Measurements from ENCODE around the gene INHBE. TPM values are rescaled to one million over a fixed set of nuclear protein-coding genes. Genes with fewer than 3 reads are reported as not detected.

The INHBE gene
- total RNA-seq, 1 donor from 2014 or later = 18.0 TPM

- Mint-ChIP-seq H3K36me3 (ENCODE audit: unreplicated experiment) (no peaks in the 10 kb centered on the region), H3K4me3 (ENCODE audit: unreplicated experiment) (peak overlapping the region; percentile 93), H3K9me3 (ENCODE audit: unreplicated experiment) (peaks cover 17% of the 10 kb centered on the region), H3K4me1 (ENCODE audit: low read depth, unreplicated experiment) (peaks cover 29% of the 10 kb centered on the region), H3K27ac (ENCODE audit: unreplicated experiment) (peak overlapping the region; percentile 92), H3K27me3 (ENCODE audit: unreplicated experiment) (peaks cover 21% of the 10 kb centered on the region)
- no peak for DNase-seq
- no peak for TF ChIP-seq CTCF (IDR thresholded peaks at IDR 0.05; ENCODE audit: partially characterized antibody, unreplicated experiment)
These were observed 3.6 kb downstream of the INHBE start for GRCh38 chr12:57458665-57459054.

- peaks cover 17% of the 10 kb centered on the region for H3K9me3 Mint-ChIP-seq (ENCODE audit: unreplicated experiment)
- H3K4me3 Mint-ChIP-seq (ENCODE audit: unreplicated experiment) = peak overlapping the region; percentile 93
- peak; percentile 97 for DNase-seq
- peak overlapping the region; percentile 92 for H3K27ac Mint-ChIP-seq (ENCODE audit: unreplicated experiment)
- peaks cover 21% of the 10 kb centered on the region for H3K27me3 Mint-ChIP-seq (ENCODE audit: unreplicated experiment)
- peak; percentile 91 for TF ChIP-seq CTCF (IDR thresholded peaks at IDR 0.05; ENCODE audit: partially characterized antibody, unreplicated experiment)
- H3K4me1 Mint-ChIP-seq (ENCODE audit: low read depth, unreplicated experiment) = peaks cover 29% of the 10 kb centered on the region
- H3K36me3 Mint-ChIP-seq (ENCODE audit: unreplicated experiment) = no peaks in the 10 kb centered on the region
These were observed 4.1 kb downstream of the INHBE start for GRCh38 chr12:57459055-57459749.

GRCh38 chr12:57459750-57460467 is 4.8 kb downstream of the INHBE start, which contains the start of gene GLI1:
TSS of gene GLI1 (plus strand) at chr12:57459785. CDS start at chr12:57463692, 3,907 bp downstream.
- DNase-seq = no peak
- Mint-ChIP-seq H3K9me3 (ENCODE audit: unreplicated experiment) (peaks cover 17% of the 10 kb centered on the region), H3K4me3 (ENCODE audit: unreplicated experiment) (peak within 1 kb of the TSS; percentile 93), H3K27me3 (ENCODE audit: unreplicated experiment) (peaks cover 20% of the 10 kb centered on the region), H3K4me1 (ENCODE audit: low read depth, unreplicated experiment) (peaks cover 24% of the 10 kb centered on the region), H3K36me3 (ENCODE audit: unreplicated experiment) (no peaks in the 10 kb centered on the region), H3K27ac (ENCODE audit: unreplicated experiment) (peak within 1 kb of the TSS; percentile 92)
- TF ChIP-seq CTCF (IDR thresholded peaks at IDR 0.05; ENCODE audit: partially characterized antibody, unreplicated experiment) = no peak

GRCh38 chr12:57460468-57460784 is 5.3 kb downstream of the INHBE start:
- Mint-ChIP-seq H3K4me3 (ENCODE audit: unreplicated experiment) (peak overlapping the region; percentile 75), H3K27ac (ENCODE audit: unreplicated experiment) (peak overlapping the region; percentile 9), H3K9me3 (ENCODE audit: unreplicated experiment) (peaks cover 17% of the 10 kb centered on the region), H3K36me3 (ENCODE audit: unreplicated experiment) (no peaks in the 10 kb centered on the region), H3K27me3 (ENCODE audit: unreplicated experiment) (peaks cover 24% of the 10 kb centered on the region), H3K4me1 (ENCODE audit: low read depth, unreplicated experiment) (peaks cover 22% of the 10 kb centered on the region)
- peak; percentile 33 for DNase-seq
- no peak for TF ChIP-seq CTCF (IDR thresholded peaks at IDR 0.05; ENCODE audit: partially characterized antibody, unreplicated experiment)

GRCh38 chr12:57460841-57461275 is 5.8 kb downstream of the INHBE start:
- Mint-ChIP-seq H3K27me3 (ENCODE audit: unreplicated experiment) (peaks cover 25% of the 10 kb centered on the region), H3K36me3 (ENCODE audit: unreplicated experiment) (no peaks in the 10 kb centered on the region), H3K4me1 (ENCODE audit: low read depth, unreplicated experiment) (peaks cover 19% of the 10 kb centered on the region), H3K27ac (ENCODE audit: unreplicated experiment) (peak overlapping the region; percentile 43), H3K4me3 (ENCODE audit: unreplicated experiment) (peak overlapping the region; percentile 94), H3K9me3 (ENCODE audit: unreplicated experiment) (peaks cover 16% of the 10 kb centered on the region)
- DNase-seq = peak; percentile 72
- peak; percentile 13 for TF ChIP-seq CTCF (IDR thresholded peaks at IDR 0.05; ENCODE audit: partially characterized antibody, unreplicated experiment)
